PFSK-1 (cell line): ENCODE data around the gene ZNF366.

ENCODE experiments used
- FOXP2 ChIP-seq: optimal IDR thresholded peaks from 2 replicates; pipeline ENCODE3; 2011; ENCODE audit warnings: borderline replicate concordance, control low read depth, inconsistent platforms; ENCODE audit not compliant: insufficient read depth; ENCODE audit errors: extremely low read length, extremely low read depth
- POLR2AphosphoS5 ChIP-seq: IDR thresholded peaks from 2 replicates; pipeline ENCODE4 v1.6.1; 2012; ENCODE audit warnings: low read depth, mild to moderate bottlenecking, control low read depth, low read length, moderate library complexity
- REST ChIP-seq, 2 experiments: IDR thresholded peaks; 2 replicates each; pipeline versions ENCODE4 v1.6.1 to v1.8.0; 2011 to 2012; ENCODE audit warnings: low read depth in 2 of 2, low read length in 2 of 2, control low read depth in 1 of 2, inconsistent platforms in 1 of 2, mild to moderate bottlenecking in 1 of 2, moderate library complexity in 1 of 2; ENCODE audit not compliant: insufficient read depth in 1 of 2
- SIN3A ChIP-seq: IDR thresholded peaks from 2 replicates; pipeline ENCODE4 v1.6.1; 2012; ENCODE audit warnings: mild to moderate bottlenecking, low read length, moderate library complexity, borderline replicate concordance; ENCODE audit not compliant: insufficient read depth
- TAF1 ChIP-seq: IDR thresholded peaks from 2 replicates; pipeline ENCODE4 v1.6.1; 2012; ENCODE audit warnings: low read length, control low read depth, borderline replicate concordance; ENCODE audit not compliant: insufficient read depth

GRCh38 chr5:72477644-72478043 lies 29.6 kb downstream of the ZNF366 start:
- TF ChIP-seq POLR2AphosphoS5 (no peak), REST (IDR thresholded peaks at IDR 0.05; ENCODE audit: insufficient read depth in 1 of 2, low read depth in 2 of 2, low read length in 2 of 2) (no peak), TAF1 (no peak), SIN3A (no peak), FOXP2 (no peak)
